HUDEP-2 (cell line): Measurements from ENCODE around the gene PLEKHA1.

Source experiments
- DNase-seq, 76 experiments: peaks; one replicate each; lab custom pipeline; 2025; ENCODE audit not compliant: unreplicated experiment in 76 of 76; lab: John Stamatoyannopoulos, UW

PLEKHA1 gene

GRCh38 chr10:122459561-122460273, 85.2 kb downstream of the PLEKHA1 start:
- no peak for DNase-seq

- no peak for DNase-seq
Measured at GRCh38 chr10:122460891-122461293, 86.4 kb downstream of the PLEKHA1 start.

- no peak for DNase-seq
Measured at GRCh38 chr10:122461367-122461728, 86.8 kb downstream of the PLEKHA1 start, which contains the start of gene HTRA1. HTRA1 (plus strand) TSS chr10:122461553; CDS start chr10:122461653, 100 bp downstream.

- no peak for DNase-seq
Measured at GRCh38 chr10:122461729-122462532, 87.4 kb downstream of the PLEKHA1 start.

- DNase-seq: no peak
Measured at GRCh38 chr10:122462533-122463465, 88.3 kb downstream of the PLEKHA1 start.

- DNase-seq: no peak
Measured at GRCh38 chr10:122463466-122464249, 89.2 kb downstream of the PLEKHA1 start.

- DNase-seq: no peak
Measured at GRCh38 chr10:122464250-122464510, 89.7 kb downstream of the PLEKHA1 start.

- DNase-seq: no peak
Measured at GRCh38 chr10:122464586-122464985, 90.1 kb downstream of the PLEKHA1 start.

GRCh38 chr10:122465401-122466040, 91.0 kb downstream of the PLEKHA1 start:
- no peak for DNase-seq

- DNase-seq: no peak
Measured at GRCh38 chr10:122466951-122467381, 92.5 kb downstream of the PLEKHA1 start.

- DNase-seq: no peak
Measured at GRCh38 chr10:122467701-122468100, 93.2 kb downstream of the PLEKHA1 start.

GRCh38 chr10:122468307-122468925, 93.9 kb downstream of the PLEKHA1 start:
- no peak for DNase-seq

GRCh38 chr10:122468926-122469781, 94.6 kb downstream of the PLEKHA1 start:
- no peak for DNase-seq

- no peak for DNase-seq
Measured at GRCh38 chr10:122469848-122470247, 95.3 kb downstream of the PLEKHA1 start.

GRCh38 chr10:122471531-122472177, 97.1 kb downstream of the PLEKHA1 start:
- DNase-seq: no peak

- DNase-seq: no peak
Measured at GRCh38 chr10:122473116-122473515, 98.6 kb downstream of the PLEKHA1 start.

GRCh38 chr10:122474131-122474818, 99.8 kb downstream of the PLEKHA1 start:
- DNase-seq: peak in 3 of 76 experiments; percentile 2 to 10 (median 2)
